Myocyte (in vitro differentiated cells): ENCODE data around the gene AGXT2. TPM values are rescaled to one million over a fixed set of nuclear protein-coding genes. Genes with fewer than 3 reads are reported as not detected.
A peak's percentile ranks its signal among the peaks of the same experiment; 100 is the strongest.
"Not testable (repeated sequence)": the region's sequence is repeated elsewhere in the genome, so short reads cannot be mapped to it uniquely, and the experiment has no call there.

Source experiments
- DNase-seq: peaks from one replicate; pipeline ENCODE4 v3.0.0-alpha.2; 2012; ENCODE audit warnings: low read depth
- total RNA-seq: library from RNA; depleted of rRNA; stranded (reverse); fragments of >200 nt; gene quantifications from 2 replicates; pipeline ENCODE4 v1.2.3, GENCODE V29; 2014

Gene AGXT2
- total RNA-seq, 1 donor from 2014 or later: not detected

DNA sequence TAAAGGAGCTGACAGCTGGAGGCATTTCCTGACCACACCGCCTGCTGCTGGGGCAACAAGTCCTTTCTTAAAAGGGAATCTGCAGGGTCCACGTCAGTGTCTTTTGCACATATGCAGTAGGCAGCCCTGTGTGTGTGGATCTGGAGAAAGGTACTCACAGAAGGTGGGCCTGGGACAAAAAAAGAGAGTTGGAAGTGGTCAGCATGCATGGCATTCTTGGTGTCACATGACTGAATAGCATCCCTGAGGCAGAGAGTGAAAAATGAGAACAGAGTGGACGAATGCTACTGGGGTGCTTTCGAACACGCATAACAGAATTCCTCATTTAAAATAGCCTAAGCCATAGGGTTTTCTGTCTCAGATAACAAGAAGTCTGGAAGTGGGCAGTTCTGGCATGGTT is 71.4 kb downstream of the AGXT2 start:
- no peak for DNase-seq

DNA sequence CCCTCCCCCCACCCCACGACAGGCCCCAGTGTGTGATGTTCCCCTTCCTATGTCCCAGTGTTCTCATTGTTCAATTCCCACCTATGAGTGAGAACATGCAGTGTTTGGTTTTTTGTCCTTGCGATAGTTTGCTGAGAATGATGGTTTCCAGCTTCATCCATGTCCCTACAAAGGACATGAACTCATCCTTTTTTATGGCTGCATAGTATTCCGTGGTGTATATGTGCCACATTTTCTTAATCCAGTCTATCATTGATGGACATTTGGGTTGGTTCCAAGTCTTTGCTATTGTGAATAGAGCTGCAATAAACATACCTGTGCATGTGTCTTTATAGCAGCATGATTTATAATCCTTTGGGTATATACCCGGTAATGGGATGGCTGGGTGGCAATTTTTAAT is 76.1 kb downstream of the AGXT2 start:
- DNase-seq: not testable (repeated sequence)

GRCh38 chr5:34970552-34970951 is 77.2 kb downstream of the AGXT2 start:
- no peak for DNase-seq

DNA sequence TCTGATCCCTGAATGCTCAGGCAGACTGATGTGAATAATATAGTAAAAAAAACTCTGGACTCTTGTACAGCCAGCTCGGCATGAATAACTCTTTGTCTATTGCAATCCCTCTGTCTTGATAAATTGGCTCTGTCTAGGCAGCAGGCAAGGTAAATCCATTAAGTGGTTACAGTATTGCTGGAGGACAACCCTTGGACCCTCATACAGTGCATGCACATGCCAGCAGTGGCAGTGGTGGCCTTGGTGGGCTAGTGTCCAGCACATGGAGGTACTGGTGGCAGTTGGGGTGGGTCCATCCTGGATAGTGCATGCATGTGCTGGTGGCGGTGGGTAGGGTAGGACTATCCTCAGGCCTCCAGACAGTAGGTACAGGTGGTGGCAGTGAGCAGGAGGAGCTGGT is 79.5 kb downstream of the AGXT2 start:
- DNase-seq: no peak

DNA sequence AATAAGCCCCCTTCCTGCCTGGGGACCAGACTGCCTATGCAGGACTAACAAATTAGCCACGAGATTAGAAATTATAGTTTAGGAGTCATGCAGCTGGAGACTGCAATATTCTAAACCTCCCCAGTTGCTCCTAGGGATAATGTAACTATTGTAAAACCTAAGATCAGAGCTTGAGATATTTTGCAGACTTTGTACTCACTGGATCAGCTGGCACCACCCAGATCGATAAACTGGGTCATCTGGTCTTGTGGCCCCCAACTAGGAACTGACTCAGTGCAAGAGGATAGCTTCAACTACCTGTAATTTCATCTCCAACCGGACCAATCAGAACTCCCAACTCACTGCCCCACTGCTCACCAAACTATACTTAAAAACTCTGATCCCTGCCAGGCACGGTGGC is 80.2 kb downstream of the AGXT2 start:
- no peak for DNase-seq

- DNase-seq: no peak
Observed at GRCh38 chr5:34959323-34959722, 88.4 kb downstream of the AGXT2 start.

DNA sequence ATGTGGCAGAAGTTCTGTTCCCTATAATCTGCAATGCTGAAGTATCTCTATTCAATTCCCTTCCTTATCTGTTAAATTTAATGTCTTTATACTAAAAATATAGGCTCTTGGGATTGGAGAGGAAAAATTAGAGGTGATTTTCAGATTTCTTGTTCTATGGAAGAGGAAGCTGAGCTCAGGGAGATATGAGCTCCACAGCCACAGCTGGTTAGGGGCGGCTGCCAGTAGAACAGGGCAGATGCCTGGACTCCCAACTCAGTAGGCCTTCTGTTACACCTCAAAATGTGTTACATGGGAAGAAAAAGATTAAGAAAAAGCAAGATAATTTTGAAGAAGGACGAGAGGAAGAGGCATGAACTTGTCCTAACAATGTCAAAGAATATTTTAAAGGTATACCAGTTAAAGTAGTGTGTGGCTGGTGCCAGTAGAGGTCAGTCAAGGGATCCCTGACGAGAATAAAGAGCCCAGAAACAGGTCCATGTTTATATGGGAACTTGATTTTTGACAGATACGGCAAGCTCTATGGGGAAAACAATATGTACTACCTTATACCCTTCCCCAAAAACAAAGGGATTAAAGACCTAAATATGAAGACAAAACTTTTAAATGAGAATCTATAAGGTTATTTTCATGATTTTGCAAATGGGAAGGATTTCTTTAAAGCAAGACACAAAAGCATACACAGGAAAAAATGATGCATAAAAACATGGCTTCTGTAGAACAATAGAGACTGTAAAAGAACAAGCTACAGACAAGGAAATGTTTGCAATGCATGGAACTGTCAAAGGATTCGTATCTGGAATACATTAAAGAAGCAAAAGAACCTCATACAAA is 89.7 kb downstream of the AGXT2 start:
- peak; percentile 50 for DNase-seq

DNA sequence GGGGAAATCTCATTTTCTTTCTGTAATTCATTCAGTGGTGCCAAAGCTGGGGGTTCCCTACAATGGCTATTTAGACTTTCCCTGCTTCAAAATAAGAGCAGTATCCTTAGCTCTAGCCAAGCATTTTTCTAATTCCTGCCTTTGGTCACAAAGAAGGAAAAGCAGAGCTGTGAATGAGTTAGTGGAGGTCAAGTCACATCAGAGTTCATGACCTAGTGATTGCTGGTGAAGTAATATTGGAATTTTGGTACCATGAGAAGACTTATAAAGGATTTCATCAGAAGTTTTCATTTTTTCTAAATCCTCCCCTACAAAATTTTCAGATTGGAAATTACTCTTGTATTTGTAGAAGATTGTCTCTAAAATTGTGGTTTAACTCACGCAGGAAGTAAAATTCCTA is 90.4 kb downstream of the AGXT2 start:
- DNase-seq: no peak

Other genes with a start within 250 kb of the AGXT2 start
- gene TTC23L, start 208.8 kb downstream of the AGXT2 start, total RNA-seq: not detected in 2 replicates
- 19.2 and 21.4 TPM in 2 replicates for gene RAD1, start 132.4 kb downstream of the AGXT2 start, total RNA-seq
- 21.3 and 22.6 TPM in 2 replicates for gene BRIX1, start 132.2 kb downstream of the AGXT2 start, total RNA-seq
- 31.9 and 37.8 TPM in 2 replicates for gene DNAJC21, start 118.4 kb downstream of the AGXT2 start, total RNA-seq
- not detected in 2 replicates for gene PRLR, start 182.5 kb upstream of the AGXT2 start, total RNA-seq